Hindlimb muscle (tissue), 1 donor: ENCODE results near the gene DHX58. TPM values are rescaled to one million over a fixed set of nuclear protein-coding genes. Genes with fewer than 3 reads are reported as not detected.

Source experiments
- DNase-seq: peaks from one replicate; pipeline ENCODE4 v3.0.0-alpha.2; 2013
- polyA plus RNA-seq: library from polyadenylated mRNA; unstranded; fragments of 120-200 nt; gene quantifications from one replicate; pipeline ENCODE4 v1.2.1, GENCODE V29; 2013; ENCODE audit not compliant: insufficient read length

Gene DHX58
- polyA plus RNA-seq, 1 donor = 5.6 TPM

DNA sequence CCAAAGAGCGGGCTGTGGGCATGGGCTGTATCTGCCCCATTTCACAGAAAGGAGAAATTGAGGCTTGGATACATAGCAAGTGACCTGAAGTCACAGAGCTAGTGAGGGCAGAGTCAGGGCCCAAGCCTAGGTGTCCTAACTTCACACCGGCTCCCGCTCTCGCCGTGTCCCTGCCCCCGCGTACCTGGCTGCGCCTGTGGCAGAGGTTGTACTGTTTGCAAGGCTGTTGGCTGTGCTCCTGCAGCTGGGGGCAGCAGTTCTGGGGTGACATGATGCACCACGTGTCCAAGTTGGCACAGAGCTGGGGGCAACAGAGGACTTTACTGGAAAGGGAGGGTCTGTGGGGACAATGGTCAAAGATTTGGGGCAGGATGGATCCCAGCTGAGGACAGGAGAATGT lies 3.4 kb downstream of the DHX58 start:
- no peak for DNase-seq

DNA sequence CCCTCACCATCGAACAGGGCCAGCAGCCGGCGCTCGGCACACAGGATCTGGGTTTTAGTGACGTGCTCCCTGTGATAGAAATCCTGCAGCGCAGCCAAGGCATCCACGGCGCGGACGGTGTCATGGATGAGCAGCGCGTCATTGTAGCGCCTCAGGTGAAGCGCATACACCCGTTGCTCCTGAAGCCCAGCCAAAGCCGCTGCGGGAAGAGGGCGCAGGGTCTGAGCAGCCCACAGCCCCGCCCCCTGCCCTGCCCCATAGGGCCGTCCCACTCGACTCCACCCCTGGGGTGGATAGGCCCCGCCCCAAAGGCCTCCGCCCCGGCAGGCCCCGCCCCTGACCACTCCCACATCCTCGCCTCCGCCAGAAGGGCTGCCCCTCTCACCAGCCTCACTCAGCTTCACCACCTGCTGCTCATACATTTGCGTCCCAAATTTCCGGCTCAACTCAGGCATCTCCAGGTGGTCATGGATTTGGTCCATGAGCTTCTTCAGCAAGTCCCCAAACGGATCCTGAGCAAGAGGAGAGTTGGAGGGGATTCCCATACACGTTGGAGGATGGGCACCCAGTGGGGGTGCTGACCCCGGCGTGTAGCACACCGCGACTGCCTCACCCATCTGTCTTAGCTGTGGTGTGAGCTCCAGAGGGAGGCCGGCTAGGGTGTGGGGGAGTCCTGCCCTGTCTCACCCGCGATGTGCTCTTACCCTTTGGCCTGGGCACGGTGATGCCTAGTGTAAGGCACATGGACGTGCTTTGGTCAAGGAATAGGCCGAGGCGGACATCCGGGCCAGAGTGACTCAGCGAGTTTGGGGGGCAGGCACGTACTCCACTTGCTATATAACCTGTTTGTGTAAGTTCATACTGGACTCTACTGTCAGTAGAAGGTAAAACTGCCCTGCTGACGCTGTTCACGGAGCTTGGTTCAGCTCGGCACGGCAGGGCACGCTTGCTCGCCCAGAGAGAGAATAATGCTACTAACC lies 4.6 kb downstream of the DHX58 start:
- peak; percentile 25 for DNase-seq

GRCh38 chr17:42107124-42107523 lies 5.4 kb downstream of the DHX58 start:
- no peak for DNase-seq

- no peak for DNase-seq
These were observed 6.5 kb downstream of the DHX58 start for GRCh38 chr17:42106009-42106408.

GRCh38 chr17:42104264-42104663 lies 8.2 kb downstream of the DHX58 start:
- DNase-seq = no peak

DNA sequence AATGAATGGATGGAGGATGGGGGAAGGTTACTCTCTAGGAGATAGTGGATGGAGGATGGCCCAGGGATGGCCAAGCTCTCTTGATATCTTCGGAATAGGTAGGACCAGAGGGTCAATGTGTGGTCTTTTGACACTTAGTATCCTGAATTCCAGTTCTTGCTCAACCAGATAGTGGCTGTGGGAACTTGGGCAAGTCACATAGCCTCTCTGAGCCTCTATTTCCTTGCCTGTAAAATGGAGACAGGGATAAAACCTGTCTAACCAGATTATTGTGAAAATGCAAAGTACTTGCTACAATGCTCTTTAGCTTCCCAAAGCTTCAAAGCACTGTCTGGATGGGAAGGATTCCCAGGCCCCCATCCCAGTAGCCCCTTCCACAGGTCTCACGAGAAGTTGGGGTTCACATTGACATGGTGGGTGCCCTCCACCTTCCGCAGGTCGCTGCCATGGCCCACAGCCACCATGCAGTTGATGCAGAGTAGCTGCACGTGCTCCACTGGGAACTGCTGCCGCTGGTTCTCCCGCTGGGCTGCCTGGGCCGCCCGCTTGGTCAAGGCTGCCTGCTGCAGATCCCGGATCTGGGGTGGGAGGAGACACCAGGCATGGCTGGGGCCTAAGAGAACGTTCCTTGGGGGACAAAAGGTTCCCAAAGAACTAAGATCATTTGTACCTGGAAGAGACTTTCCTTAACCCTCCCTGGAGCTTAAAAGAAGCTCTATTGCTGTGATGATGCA lies 9.1 kb downstream of the DHX58 start:
- no peak for DNase-seq

GRCh38 chr17:42101513-42102292 lies 10.8 kb downstream of the DHX58 start:
- DNase-seq = peak; percentile 32

GRCh38 chr17:42098730-42099399 lies 13.6 kb downstream of the DHX58 start:
- DNase-seq = no peak

DNA sequence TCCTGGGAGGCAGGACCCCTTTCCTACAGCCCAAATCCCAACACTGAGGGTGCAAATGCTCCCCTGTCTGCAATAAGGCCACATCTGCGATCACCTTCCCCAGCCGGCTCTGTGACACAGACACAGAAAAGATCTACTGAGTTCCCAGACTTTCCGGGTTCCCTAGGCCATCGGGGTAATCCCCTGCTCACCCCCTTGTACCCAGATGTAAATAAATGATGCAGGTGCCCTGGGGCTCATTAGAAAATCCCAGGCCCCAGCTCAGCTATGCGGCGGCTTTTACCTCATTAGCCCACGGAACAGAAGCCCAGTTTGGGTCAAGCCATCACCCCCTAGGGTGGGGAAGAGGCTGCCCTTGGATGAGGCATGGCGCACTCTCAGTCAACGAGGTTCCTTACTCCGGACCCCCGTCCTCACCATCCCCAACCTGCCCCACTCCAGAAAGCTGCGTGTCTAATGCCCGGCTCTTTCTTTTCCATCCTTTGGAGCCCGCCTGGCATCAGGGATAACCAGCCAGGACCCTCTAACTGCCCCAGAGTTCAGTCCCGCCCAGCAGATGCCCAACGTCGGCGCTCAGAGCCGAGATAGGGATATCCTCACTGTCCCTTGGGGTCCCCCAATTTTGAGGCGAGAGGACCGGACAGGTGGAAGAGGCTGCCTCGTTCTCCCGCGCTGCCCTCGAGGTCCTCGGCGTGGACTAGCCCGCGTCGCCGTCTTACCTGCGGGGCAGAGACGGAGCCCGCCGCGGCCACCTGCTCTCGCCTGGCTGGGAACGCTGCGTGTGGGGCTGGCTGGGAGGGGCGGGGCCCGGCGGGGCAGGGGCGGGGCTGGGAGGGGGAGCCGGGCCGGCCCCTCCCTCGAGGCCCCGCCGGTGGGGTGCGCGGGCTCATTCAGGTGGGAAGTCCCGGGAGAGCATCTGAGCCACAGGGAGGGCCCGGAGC lies 14.6 kb downstream of the DHX58 start, which contains the start of gene ZNF385C:
TSS of gene ZNF385C (minus strand) at position 783 of the 941 bp plus-strand sequence. CDS start 35,417 bp downstream, outside the sequence.
- DNase-seq = no peak

DNA sequence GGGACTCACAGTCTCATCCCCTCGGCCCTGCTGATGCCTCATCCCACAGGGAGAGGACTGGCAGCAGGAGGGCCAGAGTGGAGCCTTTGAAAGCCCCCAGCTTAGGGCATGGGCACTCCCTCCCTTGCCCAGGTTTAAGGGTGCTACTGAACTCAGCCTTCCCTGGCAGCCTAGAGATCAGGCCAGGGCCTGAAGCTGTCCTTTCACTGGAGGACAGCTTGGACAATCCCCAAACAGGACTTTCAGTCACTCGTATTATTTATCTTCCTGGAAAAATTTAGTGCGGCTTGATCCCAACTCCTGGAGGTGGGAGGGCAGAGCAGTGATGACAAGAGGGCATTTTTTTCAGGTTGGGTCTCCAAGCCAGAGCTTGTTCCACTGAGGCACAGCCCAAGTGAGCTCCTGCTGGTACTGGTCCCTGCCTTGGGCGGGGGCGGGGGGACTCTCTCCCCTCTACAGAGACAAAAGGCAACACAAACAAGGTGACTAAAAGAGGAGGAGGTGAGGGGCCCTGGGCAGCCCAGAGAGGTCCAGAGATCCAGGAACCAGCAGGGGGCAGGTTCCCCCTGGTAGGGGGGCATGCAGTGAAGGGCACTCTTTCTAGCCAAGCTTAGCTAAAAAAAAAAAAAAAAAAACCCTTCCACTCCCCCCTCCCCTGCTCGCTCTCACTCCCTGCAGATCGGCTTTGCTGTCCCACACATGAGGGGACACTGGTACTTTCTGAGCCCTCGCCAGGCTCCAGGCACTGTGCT lies 16.0 kb downstream of the DHX58 start:
- no peak for DNase-seq

GRCh38 chr17:42094375-42095069 lies 18.0 kb downstream of the DHX58 start:
- DNase-seq = no peak

GRCh38 chr17:42092939-42093338 lies 19.6 kb downstream of the DHX58 start:
- DNase-seq = no peak

DNA sequence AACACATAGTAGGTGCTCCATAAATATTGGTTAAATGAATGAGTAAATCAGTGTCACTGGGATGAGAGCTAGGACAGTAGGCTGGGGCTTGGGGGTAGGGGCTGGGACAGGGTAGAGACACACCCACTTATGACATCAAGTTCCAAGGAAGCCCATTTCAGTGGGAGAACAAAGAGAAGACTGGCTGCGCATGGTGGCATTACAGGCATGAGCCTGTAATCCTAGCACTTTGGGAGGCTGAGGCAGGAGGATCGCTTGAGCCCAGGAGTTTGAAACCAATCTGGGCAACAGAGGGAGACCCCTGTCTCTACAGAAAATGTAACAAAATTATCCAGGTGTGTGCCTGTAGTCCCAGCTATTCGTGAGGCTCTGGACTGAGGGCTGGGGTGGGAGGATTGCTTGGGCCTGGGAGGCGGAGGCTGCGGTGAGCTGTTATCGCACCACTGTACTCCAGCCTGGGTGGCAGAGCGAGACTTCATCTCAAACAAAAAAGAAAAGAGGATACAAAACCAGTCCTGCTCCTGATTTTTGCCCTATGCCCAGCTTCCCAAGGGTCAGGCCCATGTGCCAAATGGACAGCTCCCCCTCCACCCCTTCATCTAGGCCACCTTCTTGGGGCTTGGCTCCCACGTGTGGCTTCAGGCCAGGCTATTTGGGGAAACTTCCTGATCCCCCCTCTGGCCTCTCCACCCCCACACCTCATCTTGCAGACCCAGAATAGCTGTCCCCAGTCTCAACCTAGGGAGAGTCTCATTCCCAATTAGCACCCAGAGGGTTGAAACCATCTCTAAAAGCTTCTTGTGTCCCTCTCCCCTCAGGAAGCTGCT lies 21.3 kb downstream of the DHX58 start:
- no peak for DNase-seq

DNA sequence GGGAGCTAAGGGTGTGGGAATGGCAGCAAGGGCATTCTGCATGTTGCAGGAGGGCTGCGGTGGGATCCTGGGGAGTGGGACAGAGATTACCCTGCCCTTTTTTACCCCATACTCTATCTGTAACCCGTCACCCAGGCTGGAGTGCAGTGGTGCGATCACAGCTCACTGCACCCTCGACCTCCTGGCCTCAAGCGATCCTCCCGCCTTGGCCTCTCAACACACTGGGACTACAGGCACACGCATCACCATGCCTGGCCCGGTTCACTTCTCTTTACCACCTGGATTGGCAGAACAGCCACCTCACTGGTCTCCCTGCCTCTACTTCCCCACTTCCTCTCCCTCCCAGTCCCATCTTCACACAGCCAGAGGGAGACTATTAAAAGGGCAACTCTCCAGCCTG lies 23.8 kb downstream of the DHX58 start:
- DNase-seq = no peak

DNA sequence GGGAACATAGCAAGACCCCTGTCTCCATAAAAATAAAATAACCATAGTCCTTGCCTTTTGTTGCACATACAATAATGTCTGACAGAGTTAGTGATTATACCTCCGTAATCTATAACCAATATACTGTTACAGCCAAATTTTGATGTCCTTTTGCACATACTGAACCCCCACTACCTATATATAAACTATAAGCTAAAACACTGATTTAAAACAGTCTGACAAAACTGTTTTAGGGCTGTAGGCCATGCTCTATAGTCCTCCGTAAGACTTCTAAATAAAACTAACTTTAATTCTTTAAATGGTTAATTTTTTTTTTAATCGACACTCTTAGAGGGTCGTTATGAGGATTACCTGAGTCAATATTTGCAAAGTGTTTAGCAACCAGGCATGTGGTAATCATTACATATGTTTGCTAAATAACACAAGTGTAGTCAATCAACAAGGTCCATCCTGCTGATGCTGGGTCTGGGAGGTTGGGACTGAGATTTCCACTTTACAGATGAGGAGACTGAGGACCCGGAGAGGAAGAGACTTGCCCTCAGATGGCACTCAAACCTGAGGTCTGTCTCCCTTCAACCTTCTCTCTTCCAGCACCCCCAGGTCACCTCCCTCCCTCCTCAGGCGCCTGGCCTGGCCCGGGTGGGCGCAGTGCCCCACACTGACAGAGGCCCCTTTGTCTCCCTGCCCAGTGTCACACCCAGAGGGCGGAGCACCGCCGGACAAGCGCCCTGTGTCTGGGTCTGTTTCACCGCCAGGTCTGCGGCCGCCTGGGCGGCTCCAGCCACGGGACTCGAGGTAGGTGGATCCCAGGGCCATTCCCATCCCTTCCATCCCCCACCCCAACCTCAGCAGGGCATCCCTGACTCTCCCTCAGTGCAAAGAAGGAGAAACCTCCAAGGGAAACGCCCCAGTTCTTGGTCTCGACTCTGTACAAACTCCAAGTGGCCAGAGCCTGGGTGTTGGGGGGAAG lies 24.5 kb downstream of the DHX58 start:
- DNase-seq = no peak

GRCh38 chr17:42087042-42087701 lies 25.3 kb downstream of the DHX58 start:
- DNase-seq = no peak
